Measurements from ENCODE around the gene SLC15A4.
A peak's percentile ranks its signal among the peaks of the same experiment; 100 is the strongest.
"Not testable (repeated sequence)": the region's sequence is repeated elsewhere in the genome, so short reads cannot be mapped to it uniquely, and the experiment has no call there.

SLC15A4 gene

DNA sequence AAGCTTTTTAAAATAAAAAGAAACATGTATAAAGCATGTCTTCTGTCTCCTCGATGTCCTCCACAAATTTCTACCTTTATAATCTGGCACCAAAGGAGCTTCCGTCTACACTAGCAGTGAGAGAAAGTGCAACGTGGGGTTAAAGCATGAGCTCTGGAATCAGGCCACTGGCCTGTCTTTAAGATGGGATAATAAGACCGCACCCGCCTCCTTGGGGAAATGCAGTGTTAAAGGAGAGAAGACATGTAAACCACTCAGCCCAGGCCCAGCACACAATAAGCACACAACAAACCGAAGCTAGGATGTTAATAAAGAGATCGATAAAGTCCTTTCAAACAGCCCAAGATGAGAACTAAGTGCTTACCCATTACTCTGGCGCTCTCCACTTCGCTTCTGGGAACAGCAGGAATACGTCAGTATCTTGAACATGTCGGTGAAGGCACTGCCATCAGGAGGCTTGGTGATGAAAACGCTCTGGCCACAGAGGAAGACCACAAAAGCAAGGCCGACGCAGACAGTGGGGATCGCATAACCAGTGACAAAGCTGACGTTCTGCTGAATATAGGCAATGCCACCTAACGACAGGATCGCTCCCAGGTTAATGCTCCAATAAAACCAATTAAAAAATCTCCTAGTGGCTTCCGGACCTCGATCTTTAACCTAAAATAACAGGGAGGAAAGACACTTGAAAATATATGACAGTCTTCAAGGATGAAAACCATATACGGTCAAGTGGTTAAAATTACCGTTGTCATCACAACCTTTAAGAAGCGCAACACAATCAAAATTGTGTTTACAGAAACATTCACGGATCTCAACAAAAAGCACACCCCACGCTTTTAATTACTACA, 9.1 kb downstream of the SLC15A4 start:
- no peak for DNase-seq

DNA sequence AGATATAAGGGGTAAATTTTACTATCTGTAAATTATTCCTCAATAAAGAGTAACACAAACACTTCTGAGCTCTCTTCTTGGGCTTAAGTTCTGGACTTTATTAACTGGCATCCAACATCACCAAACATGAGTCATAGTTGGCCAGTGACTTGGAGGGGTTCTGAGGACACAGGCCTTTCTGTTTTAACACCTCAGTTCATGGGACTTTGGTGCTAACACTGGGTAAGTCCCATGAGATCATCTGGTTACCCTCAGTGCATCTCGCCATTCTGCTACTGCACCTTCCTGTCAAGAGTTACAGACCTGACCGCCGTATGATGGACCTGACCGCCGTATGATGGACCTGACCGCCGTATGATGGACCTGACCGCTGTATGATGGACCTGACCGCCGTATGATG, 9.9 kb downstream of the SLC15A4 start:
- no peak for DNase-seq

DNA sequence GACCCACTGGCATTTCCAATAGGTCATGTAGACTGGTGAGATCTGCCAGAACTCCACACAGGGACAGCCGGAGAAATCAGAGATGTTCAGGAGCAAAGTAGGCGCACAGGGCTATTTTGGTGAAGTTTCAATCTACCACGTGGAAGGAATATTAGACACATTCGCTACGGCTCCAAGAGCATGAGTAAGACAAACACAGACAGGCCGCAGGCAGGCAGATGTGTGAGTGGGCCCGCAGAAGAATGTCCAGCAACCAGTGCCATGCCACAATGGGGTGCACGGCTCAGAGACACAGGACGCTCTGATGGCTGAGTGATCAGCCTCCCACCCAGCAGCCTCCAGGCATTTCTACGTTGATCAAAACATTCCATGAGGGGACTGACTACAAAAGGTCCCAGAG, 10.4 kb downstream of the SLC15A4 start:
- DNase-seq, result no peak

DNA sequence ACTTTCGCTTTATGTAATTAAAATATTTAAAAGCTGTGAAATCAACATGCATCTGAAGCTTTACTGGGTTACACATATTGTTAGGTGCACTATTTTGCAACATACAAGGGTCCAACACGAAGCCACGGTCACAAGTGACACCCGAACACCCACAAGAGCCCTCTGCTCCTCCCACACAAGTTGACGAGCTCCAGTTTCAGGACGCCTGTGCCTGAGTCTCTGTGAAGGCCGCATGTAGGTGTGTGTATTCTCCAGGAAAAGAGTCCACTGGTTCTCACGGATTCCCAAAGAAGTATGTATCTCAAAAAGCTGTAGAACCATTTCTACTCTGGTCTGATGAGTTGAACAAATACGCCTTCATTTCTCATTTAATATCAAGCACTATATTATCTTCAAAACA, 12.0 kb downstream of the SLC15A4 start:
- DNase-seq, result no peak

DNA sequence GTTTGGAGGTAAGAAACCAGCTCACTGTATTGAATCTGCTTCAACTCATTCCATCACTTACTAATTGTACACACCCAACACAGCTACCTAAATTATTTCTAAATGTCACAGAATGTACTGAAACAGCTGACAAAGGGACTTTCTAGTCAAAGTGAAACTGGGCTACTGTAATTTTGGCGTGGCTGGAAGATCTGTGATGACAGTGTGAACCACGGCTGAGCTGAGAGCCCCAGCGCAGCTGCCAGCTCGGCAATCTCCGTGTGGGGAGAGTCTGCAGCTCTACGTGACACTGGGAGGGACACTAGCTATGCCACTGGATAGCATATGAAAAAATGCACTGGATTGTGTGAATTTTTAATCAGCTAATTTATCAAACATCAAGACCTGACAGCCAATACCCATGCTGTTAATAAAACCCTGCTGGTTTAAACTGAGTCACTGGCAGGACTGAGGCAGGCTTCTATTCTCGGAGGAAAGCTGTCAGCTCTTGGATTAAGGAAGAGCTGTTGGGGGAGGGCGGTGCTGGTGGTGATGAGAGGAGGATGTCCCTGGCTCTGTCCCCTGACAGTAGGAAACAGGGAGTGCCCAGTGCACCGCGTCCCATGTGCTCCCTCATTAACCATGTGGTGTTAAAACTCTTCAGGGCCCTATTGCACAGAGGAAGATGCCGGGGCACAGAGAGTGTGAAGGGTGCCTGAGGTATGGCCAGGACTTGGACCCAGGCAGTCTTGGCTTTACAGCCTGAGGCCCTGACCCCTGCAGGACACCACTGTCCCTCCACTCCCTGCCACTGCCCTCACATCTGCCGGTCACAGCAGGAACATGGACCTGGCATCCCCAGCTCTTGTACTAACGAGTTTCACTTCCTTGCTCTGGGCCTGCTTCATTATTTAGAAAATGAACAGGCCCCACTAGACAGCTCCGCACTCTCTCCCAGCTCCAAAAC, 13.3 kb downstream of the SLC15A4 start:
- peak in 7 of 14 donors; percentile 36 to 76 (median 61) for DNase-seq

DNA sequence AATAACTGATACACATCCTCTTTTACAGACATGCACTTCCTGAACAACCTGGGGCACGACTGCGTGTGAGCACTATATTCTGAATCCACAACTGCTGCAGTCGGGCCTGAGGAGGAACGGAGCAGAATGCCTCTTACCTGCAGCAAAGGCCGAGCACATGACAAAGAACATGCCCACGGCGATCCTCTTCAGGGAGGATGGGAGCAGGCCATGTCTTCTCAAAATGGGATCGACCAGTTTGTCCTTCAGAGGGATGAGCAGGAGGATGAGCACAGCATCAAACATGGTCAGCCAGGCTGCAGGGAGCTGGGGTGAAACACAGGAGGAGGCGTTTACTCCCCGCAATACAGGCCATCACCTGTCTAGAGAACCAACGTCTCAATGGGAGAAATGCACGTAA, 15.1 kb downstream of the SLC15A4 start:
- DNase-seq, result no peak

DNA sequence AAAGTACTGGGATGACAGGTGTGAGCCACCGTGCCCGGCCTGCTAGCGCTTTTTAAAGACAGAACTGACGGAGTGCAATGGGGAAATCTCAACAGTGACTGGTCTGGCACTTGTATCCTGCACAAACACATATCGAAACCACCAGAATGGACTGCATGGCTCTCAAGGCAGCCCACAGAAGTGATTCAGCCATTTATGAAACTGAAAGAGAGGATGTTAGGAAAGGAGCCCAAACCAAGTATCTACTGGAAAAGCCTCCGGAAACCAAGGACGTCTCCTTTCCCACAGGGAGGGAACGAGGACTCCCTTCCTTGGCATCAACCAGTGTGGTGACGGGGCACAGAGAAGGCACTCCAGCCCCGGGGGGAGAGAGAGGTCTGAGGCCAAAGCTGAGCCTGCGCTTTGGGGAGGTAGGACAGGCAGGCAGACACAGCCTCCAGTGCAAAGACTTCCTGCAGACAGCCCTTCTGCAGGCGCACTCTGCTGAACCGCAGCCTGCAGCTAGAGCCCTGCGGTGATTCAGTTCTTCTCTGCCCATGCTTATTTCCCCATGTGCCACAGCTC, 16.5 kb downstream of the SLC15A4 start:
- DNase-seq, result peak in 8 of 14 donors; percentile 19 to 65 (median 48)

DNA sequence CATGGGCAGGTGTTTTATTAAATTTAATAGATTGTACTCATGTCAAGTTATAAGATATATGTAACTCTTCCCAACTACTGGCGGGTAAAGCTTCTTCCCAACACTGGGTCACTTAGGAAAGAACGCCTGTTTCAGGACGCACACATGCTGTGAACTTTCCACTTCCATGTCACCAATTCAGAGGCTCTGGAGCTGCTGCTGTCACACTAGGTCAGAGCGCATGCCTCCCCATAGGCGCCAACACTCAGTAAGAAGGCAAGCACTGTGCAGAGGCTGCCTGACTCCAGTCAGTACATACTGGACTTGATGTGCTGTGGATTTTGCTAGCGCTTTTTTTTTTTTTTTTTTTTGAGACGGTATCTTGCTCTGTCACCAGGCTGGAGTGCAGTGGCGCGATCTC, 17.2 kb downstream of the SLC15A4 start:
- DNase-seq, result no peak

DNA sequence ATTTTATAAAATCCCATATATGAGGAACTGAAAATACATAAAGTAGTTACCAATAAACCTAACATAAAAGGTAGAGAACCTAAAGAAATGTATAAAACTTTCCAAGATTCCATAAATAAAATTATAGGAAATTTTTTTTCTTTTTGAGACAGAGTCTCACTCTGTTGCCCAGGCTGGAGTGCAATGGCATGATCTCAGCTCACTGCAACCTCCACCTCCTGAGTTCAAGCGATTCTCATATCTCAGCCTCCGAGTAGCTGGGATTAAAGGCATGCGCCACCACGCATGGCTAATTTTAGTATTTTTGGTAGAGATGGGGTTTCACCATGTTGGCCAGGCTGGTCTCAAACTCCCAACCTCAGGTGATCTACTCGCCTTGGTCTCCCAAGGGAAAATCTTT, 18.4 kb downstream of the SLC15A4 start:
- not testable (repeated sequence) for DNase-seq

DNA sequence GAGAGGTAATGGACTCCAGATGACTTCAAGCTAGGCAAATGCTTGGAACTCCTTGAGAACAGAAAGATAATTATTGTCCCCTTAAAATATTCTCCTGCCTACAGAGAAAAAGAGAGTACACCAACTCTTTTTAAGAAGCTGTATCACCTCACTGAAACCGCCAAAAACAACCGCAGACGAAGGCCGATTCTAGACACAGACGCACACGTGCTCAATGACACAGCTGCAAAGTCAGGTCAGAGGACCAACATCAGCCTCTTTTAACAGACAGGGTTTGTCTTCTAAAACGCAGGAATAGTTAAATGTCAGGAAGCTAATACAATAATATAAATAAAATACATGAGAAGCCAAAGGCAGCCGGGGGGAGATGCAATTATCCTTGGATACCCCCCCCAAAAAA, 19.0 kb downstream of the SLC15A4 start:
- DNase-seq, result no peak

DNA sequence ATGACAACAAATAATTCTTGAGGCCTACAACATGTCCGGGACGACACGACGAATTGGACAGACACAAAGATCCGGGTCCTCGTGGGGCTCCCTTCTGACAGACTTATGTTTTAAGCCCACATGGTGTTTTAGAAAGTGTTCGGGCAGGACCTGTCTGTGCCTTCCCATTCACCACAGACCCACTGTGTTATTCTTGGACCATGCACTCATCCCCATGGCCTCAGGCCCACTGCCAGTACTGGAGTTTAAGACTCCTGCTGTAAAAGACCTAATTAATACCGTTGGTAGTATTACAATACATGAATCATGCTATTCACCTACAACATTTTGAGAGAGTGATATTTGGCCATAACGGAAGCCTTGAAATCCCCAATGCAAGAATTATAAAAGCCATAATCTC, 20.0 kb downstream of the SLC15A4 start:
- DNase-seq, result no peak

DNA sequence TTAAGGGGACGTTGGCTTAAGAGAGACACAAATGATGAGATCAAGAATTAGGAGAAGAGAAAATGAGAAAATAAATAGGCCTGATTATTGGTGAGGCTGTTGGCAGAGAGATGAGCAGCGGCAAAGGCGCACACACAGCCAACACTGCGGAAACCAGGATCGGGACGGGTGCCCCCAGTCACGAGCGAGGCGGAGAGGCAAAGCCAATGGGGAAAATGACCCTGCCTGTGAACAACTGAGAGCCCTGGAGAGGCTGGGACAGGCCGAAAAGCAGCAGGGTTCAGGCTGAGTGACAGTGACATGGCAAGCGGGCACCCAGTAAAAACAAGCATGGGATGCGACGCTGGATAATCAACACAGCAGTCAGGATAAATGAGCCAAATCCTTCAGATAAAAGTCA, 21.0 kb downstream of the SLC15A4 start:
- DNase-seq, result no peak

DNA sequence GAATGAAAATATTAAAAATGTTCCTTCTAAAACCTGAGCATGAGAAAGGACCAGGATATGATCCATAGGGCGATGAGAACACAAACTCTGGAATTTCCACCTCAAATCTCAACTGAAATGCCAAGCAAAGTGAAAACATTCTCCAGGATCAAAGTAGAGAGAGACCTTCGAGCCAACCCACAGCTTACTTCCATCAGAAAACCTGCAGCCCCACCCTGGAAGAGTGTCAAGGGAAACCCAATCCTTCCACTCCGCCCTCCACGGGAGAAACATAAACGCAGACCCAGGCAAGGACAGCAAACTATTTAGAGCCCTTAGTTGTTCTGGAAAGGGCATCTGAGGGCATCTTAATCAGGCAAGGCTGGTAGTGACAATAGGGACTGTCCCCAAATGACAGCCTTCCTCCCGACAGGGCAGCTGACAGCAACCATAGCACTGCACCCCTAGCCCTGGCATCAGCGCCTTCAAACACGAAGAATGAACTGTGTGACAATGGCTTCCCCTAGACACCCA, 21.8 kb downstream of the SLC15A4 start:
- DNase-seq, result no peak

DNA sequence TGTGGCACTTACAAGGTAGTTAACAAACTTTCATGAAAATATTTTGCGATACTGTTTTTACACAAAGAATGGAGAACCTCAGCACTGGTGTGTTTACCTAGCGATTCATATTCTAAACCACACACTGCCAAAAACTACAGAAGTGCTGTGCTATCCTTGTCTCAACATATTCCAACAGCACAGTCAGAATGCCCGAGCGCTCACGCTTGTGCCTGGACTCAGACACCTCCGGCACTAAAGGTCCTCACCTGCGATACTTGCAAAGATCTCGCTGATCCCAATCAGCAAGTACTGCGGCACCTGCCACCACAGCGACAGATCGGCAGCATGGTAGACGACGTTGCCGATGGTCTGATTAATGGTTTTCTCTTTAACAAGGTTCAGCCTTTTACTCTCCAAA, 23.2 kb downstream of the SLC15A4 start:
- DNase-seq, result no peak

DNA sequence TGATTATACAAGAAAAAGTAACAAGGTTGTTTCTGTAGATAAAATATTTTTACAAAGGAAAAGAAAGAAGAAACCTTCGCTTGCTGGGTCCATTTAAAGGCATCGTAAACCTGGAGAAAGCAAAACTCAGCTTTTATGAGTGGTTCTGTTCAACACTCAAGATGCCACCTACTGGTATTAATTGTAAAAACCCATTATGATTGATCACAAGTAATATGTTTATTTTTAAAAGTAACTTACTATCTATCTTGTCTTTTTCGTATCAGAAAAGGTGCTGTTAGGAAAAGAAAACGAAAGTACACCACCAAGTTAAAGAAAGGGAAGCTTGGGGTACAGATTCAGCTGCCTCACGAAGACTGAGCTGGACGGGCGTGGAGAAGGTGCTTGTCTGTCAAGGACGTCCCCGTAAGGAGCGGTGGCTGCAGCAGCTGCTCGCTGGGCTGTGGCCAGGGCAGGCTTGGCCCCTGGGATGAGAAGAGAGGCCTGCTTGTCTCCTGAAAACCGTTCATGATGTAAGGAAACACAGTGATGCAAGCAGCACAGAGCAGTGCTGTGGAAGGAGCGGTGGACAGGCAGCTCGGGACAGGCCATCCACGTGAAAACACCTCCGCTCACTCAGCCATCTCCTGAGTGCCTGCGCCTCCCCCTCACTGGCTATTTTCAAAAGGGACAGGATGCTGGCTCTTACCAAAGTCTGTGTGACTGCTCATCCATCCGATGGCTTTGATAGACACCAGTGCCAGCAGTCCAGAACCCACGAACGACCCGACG, 25.0 kb downstream of the SLC15A4 start:
- DNase-seq, result no peak

DNA sequence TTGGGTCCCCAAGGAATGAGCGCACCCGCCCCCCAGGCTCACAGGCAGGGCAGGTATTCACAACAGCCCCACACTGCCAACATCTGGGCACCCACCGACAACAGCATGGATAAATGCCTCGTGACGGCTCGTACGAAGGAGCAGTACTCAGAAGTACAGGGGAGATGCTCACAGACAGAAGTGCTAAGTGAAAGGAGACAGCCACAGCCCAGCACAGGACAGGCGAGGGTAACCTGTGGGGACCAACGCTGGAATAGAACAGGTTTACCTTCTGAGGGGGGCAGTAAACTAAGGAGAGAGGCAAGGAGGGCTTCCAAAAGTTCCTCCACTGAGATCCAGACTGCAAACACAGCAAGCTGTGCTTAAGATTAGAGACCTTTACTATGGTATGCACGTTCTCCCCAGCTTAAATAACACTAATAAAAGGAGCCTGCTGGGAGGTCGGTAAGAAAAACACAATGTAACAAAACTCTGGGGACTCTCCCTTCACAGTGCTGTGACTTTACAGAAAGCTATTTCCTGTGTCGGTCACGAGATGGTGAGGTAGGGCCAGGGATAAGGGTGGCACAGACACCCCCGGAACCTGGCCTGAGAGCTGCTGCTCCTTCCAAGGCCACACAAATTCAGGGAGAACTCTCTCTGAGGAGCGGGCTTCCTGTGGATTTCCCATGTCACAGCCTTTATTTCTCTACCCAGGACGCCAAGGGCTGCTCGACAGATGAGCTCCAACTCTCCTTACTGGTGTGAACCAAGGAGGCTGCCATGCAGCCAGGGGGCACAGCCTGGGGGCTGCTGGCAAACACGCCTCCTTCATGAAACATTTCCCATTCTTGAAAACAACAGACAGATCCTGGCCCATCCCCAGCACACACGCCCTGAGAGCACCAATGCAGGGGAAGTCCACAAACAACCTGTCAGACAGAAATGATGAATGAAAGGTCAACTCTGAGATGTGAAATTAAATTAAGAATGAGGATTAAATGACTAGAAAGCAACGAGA, 26.3 kb downstream of the SLC15A4 start:
- no peak for DNase-seq

DNA sequence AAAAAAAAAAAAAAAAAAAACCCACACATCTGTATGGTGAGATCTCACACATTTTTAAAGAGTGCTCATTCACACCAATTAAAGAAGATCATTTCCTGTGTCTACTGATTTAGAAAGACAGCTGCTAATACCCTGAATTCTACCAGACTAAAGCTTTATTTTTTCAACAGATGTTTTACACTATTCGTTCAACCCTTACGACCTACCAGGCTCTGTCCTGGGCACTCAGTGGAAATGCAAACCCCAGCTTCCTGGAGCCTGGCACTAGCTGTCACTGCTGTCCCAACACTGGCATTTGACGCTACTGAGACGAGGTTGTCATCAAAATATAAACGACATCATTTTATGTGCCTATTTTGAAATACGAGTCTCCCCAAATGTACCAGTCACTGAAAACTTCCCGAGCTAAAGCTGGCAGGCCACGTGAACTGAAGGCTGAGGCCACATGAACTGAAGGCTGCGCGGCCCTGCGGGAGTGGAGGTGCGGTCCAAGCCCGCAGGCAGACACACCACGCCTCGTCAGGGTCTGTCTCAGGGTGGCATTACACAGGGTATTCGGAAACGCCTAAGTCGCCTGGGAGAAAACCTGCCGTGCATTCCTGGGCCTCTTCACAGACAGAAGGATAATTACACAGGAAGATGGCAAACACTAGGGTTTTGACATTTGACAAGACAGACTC, 27.2 kb downstream of the SLC15A4 start:
- DNase-seq, result no peak

DNA sequence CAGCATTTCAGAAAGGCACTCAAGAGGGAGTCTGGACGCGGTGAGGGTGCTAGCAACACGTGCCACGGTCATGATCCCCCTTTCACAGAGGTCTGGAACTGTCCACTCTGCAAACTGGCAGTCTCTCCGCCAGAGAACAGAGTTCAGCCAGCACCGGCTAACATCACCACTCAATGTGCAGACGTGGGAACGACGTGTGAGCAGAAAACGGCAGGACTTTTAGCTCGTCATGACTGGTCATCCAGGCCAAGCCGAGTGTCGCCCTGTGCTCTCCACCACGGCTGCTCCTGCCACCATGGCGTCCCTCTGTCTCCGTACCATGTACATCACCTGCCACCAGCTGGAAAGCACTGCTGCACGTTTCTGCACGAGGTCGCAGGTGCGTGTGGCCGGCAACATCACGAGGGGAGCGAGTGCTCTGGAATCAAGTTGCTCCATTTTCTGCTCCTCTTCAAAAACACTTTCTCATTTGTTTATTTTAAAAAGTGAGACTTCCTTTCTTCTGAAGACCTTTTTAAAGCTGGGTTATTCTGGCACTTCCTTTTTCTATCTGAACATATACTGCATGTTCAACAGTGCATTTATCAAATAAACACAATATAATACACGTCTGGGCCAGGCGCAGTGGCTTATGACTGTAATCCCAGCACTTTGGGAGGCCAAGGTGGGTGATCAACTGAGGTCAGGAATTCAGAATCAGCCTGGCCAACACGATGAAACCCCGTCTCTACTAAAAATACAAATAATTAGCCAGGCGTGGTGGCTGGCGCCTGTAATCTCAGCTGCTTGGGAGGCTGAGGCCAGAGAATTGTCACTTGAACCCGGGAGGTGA, 28.0 kb downstream of the SLC15A4 start:
- DNase-seq, result no peak

Measured in C1 segment of cervical spinal cord (tissue), 14 donors.